Retinal pigment epithelial cell (primary cell): ENCODE data around the gene TCIRG1.

Source experiments
- DNase-seq: peaks from one replicate; pipeline ENCODE4 v3.0.0-alpha.2; 2010; ENCODE audit warnings: low read depth
- H3K4me3 ChIP-seq: 2 replicates; pipeline ENCODE4 v1.5.1; 2011; ENCODE audit warnings: mild to moderate bottlenecking, low read length, control low read depth, moderate library complexity
- TF ChIP-seq, protein P1 (sequence below): conservative IDR thresholded peaks from 2 replicates; pipeline ENCODE4 v1.5.1; 2011; ENCODE audit warnings: low read depth, low read length, control low read depth, inconsistent platforms

The TCIRG1 gene

DNA sequence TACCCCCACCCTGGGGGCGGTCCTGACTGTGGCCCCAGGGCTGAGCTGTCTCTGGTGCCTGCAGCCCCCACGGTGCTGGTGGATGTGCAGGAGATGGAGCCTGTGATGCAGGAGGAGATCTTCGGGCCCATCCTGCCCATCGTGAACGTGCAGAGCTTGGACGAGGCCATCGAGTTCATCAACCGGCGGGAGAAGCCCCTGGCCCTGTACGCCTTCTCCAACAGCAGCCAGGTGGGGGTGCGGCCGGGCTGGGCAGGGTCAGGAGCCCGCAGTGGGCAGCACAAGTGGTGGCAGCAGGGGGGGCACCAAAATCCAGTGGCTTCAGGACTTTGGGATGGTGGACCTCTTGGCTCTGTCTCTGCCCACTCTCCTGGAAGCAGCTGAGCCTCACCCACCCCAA lies 16.3 kb upstream of the TCIRG1 start:
- TF ChIP-seq, protein P1, sequence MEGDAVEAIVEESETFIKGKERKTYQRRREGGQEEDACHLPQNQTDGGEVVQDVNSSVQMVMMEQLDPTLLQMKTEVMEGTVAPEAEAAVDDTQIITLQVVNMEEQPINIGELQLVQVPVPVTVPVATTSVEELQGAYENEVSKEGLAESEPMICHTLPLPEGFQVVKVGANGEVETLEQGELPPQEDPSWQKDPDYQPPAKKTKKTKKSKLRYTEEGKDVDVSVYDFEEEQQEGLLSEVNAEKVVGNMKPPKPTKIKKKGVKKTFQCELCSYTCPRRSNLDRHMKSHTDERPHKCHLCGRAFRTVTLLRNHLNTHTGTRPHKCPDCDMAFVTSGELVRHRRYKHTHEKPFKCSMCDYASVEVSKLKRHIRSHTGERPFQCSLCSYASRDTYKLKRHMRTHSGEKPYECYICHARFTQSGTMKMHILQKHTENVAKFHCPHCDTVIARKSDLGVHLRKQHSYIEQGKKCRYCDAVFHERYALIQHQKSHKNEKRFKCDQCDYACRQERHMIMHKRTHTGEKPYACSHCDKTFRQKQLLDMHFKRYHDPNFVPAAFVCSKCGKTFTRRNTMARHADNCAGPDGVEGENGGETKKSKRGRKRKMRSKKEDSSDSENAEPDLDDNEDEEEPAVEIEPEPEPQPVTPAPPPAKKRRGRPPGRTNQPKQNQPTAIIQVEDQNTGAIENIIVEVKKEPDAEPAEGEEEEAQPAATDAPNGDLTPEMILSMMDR: no peak
- DNase-seq: no peak
- H3K4me3 ChIP-seq: no peak overlapping the region

DNA sequence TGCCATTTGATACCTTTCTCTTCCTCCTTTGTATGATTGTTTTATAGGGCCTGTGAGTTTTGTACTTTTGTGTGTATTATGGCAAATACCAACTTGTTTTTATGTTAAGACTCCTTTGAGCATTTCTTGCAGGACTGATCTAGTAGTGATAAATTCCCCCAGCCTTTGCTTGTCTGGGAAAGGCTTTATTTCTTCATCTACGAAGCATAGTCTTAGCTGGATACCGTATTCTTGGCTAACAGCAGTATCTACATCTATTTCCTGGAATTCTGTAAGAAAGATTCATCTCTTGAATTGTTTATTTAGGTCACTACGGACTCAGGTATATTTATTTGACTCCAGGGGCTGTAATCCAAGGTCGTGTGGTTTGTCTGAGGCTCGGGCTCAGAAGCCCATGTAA lies 14.3 kb upstream of the TCIRG1 start:
- TF ChIP-seq, protein P1: no peak
- H3K4me3 ChIP-seq: no peak overlapping the region
- no peak for DNase-seq

DNA sequence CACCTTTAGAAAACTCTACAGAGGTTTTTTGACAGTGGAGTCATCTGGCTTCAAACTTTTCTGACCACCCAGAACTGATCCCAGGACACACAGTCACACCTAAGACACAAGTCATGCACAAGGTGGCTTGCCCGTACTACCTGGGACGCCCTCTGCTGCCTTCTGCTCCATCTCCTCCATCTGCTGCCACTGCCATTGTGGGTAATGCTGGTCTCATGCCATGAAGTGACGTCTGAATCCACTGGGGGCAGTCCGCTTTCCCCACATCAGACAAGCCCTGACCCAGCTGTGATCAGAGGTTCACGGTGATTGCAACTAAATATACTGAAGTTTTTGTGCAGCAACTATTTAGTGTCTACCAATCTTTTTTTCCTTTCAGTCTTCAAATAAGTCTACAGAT lies 13.8 kb upstream of the TCIRG1 start:
- H3K4me3 ChIP-seq: no peak overlapping the region
- DNase-seq: no peak
- TF ChIP-seq, protein P1: no peak

DNA sequence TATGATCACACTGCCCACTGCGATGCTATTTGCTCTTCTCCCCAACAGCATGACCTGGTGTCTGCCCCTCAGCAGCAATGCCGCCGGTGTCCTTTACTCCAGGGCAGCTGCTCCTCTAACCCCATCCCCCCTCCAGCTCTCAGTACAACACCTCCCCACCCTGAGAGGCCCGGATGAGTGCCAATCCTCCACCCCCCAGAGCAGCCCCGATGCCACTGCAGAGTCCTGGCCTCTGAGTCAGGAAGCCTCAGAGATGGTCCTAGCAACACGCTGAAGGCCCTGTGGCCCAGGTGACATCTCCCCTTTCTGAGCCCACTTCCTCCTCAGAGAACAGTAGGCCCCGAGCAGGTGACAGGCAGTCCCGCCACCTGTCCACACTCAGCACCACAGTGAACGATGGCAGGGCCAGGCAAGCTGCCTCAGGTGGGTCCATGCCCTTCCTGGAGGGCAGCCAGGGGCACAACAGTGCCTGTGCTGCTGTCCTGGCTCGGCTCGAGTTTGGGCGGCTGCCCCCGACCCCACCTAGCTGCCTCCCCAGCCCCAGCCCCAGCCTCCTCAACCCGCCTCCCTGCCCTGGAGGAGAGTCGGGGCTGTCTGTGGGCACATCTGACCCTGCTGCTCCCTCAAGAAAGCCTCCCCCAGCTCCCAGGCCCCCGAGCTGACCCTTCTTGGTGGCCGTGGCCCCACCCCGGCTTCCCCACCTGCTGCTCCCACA lies 12.3 kb upstream of the TCIRG1 start:
- DNase-seq: no peak

DNA sequence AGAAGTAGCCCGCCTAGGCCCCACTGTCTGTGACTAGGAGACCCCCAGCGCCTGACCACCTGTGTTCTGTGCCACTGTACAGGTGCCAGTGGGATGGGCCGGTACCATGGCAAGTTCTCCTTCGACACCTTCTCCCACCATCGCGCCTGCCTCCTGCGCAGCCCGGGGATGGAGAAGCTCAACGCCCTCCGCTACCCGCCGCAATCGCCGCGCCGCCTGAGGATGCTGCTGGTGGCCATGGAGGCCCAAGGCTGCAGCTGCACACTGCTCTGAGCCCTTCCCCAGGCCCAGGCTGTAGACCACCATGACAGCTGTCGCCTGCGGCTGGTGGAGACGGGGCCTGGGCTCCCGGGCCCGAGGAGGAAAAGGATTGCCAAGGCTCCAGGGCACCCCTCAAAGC lies 11.2 kb upstream of the TCIRG1 start:
- TF ChIP-seq, protein P1: no peak
- no peak overlapping the region for H3K4me3 ChIP-seq
- DNase-seq: no peak

More for the DNA sequence above, 12.3 kb upstream of the TCIRG1 start:
- TF ChIP-seq, protein P1: no peak
- H3K4me3 ChIP-seq: no peak overlapping the region

DNA sequence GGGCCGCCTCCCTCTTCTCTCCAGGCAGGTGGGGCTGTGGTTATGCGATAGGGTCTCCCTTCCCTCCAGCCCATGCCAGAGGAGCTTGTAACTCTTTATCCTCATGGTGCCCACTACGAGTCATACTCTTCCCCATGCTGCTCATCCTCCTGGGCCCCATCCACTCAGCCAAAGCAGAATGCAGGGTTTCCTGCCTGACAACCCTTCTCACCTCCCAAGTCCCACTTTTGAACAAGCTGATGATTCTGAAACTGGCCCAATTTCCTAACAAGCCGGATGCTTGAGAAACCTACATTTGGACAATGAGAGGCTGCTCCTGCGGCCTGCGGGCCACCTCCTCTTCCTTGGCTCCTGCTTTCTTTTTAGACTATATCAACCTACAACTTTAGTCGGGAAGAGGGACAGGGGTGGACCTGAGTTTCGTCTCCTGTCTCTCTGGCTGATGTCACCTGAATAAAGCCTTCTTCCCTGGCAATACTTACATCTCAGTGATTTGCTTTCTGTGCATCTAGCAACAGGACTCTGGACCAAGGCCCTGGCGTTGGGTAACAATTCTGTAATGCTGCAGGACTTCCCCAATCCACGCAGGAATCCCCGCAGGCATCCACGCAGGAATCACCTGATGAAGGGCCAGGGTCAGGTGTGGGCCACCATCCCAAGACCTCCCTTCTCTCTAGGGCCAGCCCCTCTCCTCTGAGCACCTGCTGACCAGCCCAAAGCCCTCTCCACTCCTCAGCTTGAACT lies 9.9 kb upstream of the TCIRG1 start:
- TF ChIP-seq, protein P1: no peak
- DNase-seq: no peak
- no peak overlapping the region for H3K4me3 ChIP-seq
